Activated CD4-positive, CD25-positive, alpha-beta regulatory T cell (primary cell): ENCODE measurements around the gene EPHA5.

Source experiments
- DNase-seq, 4 experiments: peaks; one replicate each; lab custom pipeline; 2025; lab: John Stamatoyannopoulos, UW

Gene EPHA5

DNA sequence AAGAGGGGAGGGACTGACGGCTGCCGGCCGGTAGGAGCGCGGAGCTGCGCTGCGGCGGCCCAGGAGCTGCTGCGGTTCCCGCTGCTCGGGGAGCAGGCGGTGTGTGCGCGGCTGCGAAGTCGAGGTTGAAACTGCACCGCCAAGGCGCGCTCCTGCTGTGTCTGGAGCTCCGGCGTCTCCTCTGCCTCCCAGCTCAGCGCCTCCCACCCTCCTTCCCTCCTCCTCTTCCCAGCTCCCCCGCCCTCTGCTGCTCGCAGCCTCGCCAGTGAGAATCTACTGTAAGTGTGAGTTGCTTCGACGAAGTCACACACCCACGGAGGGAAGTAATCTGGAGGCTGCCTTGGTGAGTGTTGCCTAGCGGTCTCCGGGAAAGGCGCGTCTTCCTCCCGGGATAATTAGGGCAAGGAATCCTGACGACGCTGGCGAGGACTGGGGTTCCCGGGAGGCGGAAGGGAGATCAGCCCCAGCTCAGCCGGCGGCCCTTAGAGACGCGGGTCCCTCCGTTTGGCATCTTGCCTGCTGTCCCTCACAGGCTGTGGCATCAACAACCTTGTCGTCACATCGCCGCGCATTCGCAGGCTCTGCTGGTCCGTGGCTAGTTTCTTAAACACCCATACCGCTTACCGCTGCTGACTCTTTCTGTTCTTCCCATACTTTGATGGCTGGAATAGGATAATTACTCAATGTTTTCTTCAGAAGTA, at the start of gene EPHA5:
EPHA5 (minus strand) TSS at position 159 of the 701 bp plus-strand sequence. CDS start 747 bp downstream, outside the sequence.
- no peak for DNase-seq

DNA sequence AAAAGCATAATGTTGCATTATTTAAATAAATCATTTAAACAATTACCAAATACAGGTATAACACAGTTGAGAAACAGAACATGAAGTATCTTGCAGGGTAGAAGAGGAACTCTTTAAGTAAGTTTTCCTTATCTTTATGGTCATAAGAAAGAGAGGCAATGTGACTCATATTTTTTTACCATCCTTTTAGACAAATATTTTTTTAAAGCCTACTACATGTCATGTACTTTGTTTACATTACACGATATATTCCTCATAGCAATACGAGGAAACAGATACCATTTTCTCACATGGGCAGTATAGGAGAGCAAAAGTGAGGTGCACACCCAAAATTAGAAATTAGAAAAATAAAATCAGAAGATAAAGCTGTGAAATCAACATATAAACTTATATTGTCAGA, 49.3 kb upstream of the EPHA5 start:
- DNase-seq = no peak

DNA sequence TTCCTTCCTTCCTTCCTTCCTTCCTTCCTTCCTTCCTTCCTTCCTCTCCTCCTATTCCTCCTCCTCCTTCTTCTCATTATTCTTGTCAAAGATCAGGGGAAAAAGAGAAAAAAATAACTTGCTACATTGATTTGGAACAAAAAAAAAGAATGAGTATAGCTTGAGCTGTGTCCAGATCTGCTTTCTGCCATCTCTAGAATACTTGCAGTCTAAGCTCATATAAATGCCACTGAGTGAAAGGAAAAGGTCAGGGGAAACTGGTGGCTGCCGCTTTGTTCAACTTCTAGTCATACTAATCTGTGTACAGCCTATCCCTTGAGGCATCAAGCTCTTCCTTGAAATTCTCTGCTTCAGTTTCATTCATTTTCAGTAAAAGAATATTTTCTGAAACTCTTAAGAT, 28.3 kb upstream of the EPHA5 start:
- DNase-seq = no peak

DNA sequence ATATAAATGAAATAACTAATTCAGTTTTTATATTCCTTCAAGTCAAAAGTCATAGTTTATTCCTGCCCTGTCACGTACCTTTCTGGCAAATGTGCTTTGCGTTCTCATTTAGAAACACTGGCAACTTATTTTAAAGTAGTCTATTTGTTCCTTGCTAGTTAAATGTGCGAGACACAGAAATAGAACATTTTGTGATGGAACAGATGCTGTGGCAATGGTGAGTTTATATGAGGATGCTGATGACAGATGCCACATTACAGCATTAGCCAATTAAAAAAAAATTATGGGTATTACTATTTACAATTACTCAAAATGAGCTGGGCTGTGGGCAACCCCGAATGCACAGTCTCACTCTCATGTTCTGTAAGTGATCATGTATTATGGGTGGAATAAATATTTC, 26.1 kb upstream of the EPHA5 start:
- DNase-seq = no peak

DNA sequence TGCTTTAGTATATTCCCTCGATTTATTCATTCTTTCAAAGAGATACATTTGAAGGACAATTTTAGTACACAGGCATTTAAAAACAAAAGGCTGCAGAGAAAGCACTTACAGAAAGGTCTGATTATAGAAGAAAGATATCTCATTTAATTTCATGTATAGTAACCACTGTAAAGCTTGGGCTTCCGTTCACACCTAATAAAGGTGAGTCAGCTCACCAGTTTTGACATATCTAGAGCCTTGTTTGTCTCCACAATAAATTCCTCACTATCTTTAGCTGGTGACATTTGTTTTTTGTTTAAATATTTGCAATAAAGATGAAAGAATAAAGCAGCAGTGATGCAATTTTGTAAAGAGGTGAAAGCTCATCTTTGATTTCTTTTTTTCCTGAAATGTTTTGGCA, 1.1 kb upstream of the EPHA5 start:
- DNase-seq = no peak

DNA sequence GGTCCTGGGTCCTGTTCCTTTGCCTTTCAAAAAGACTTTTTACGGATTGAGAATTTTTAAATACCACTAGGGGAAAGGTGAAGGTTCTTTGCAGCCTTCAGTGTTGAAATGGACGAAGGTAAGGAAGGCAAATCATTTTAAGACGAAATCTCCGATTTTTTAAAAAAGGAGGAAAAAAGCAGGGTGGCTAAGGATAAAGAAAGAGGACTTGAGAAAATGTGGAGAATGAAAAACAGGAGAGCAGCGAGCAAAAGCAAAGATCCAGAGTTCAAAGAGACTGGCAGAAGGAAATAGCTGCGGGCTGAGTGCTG, 314 bp downstream of the EPHA5 start:
- no peak for DNase-seq

DNA sequence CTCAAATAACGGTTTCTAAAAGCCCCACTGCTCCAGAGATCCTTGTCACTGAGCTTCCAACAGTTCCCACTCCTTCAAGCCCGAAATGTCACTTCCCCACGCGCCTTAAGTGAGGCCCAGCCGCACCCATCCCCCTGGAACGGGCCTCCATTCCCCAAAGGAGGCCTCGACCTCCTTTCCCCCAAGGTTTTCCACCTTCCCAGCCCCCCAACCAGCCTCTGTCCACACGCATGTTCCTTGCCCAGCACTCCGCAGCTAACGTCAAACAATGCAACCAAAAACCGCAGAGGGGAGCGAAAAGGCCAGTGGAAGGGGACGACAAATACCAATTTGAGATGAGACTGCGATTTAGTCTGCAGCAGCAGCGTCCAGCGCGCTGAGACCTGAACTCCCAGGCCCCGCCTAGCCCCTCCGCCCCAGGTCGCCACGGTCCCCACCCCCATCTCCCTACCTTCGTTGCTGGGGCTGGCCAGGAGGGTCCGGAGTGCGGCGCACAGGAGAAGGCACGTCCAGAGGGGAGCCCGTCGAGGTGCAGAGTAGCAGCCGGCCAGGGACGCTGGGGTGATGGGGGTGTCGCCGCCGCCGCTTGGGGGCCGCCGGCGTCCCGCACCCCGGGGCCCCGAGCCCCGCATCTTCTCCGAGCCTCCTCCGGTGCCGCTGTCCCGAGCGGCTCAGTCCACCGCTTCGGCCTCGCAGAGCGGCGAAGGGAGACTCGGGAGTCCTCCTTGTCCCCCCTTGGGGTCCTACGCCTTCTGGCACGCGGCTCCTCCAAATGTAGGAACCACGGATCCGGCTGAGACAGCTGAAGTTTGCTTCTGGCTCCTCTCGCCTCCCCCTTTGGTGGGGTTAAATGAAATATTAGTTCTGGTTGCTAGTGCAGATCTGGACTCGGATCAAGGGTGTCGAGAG, 924 bp downstream of the EPHA5 start:
- no peak for DNase-seq

DNA sequence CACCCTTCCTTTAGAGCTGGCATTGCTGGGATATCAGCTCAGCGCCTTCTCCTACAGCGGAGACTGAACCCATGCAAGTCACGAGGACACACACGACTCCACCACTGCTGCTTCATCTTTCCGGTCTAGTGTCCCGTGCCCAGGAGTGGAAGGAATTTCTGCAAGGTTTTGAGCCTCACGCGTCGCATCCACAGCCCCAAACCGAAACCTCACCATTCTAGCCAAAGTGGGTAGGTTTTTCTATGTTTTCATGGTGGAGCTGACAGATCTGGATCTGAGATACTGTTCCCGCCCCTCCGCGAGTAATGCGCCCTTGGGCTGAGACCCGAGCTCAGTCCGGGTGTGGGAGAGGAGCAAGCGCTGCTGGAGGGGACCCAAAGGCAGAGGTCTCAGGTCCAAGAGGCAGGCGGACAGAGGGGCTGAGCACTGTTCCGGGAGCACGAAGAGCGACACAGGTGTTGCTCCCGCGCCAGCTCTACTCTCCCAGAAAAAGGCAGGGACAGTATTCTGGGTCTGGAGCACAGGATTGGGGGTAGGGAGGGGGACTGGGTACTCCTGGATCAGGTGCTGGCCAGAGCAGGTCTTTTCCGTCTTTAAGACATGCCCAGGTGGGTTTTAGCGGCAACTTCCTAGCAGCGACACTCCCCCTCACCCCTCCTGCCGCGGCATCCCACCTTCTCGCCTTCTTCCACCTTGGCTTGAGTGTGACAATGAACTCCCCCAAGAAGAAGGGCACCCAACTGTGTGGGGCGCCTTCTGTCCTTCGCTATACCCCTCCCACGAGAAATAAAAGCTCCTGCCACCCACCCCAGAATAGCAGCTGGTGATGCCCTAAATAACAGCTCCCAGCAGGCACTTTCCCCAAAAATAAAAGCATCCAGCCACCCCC, 1.8 kb downstream of the EPHA5 start:
- no peak for DNase-seq

DNA sequence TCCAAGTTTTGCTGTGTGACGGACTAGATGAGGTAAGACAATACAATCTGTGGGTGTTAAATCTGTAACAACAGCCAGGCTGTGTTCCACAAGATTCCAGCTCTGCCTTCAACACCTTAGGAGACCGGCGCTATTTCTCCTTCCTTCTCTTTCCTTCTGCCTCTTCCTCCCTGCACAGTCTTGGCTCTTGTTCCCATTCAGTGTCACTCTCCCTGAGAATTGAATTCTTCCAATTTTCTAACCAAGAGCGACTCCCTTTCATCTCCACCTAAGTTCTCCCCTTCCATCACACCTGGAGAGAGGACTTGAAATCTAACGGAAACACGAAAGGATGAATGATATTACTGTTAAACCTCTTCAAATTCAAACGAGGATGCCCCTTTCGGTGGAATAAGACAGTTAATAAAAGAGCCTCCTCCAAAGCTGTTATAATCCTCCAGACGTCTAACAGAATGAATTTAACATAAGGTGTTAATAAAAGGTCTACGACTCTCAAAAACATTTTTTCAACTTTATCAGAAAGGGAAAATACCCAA, 2.7 kb downstream of the EPHA5 start:
- DNase-seq = no peak

DNA sequence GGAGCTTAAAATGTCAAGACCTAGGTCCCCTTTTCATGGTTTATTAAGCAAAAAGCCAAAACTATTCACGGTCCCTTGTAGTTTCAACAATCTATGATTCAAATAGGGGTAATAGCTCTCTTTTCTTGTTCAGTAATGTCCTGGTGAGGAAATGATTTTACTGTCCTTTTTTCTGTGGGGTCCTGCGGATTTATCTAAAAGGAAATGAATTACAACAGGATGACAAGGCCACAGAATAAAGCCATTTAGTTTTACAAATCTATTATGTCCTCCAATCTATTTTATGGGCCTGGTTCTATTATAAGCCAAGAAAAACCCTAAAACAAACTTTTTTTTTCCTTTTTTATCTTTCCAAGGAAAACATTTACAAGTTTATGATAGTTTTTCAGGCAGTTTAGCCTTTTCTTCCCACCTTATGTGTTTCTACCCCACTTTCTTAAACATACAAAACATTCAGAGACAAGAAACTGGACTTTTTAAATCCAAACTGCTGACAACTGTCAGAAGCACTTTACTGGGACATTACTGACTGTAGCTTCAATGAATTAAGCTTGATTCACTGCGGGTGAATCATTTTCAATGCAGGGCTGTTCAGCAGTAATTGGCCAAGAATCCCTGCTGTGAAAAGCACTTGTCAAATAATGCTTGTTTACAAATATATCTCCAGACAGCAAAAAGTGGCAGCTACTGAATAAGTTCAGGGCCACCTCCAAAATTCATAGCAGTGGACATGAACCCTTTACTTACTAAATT, 4.3 kb downstream of the EPHA5 start:
- no peak for DNase-seq

DNA sequence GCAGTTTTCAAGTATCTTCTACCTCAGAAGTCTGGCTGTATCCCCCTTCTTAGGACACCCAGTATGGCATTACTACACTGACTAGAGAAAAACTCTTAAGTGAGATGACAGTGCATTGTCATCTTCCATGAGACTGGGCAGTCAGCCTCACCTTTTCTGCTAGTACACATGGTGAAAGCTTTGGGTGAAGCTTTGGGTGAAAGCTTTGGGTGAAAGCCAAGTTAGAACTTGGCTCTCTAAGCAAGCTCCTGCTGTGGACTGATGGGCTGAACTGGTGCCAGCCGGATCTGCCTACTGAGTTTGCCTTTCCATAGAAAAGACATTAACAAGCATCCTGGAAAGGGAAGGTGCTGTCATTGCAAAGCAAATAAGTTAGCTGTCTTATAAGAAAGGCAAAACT, 8.8 kb downstream of the EPHA5 start:
- DNase-seq = no peak

DNA sequence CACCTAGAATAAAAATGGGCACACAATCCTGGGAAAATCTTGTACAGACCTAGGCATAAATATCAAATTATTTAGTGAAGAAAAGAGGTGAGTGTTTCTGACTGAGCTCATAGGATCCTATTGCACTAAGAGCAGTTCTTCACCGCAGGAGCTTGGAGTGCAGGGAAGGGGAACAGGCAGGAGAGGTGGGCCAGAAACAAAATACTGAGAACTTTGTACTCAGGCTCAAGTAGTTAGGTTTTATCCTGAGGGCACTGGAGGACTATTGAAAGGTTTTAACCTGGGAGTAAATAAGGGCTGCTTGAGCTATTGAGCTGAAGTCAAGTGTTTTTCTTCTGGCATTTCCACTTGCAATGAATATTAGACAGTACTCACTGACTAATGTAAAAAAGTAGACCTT, 12.2 kb downstream of the EPHA5 start:
- no peak for DNase-seq

DNA sequence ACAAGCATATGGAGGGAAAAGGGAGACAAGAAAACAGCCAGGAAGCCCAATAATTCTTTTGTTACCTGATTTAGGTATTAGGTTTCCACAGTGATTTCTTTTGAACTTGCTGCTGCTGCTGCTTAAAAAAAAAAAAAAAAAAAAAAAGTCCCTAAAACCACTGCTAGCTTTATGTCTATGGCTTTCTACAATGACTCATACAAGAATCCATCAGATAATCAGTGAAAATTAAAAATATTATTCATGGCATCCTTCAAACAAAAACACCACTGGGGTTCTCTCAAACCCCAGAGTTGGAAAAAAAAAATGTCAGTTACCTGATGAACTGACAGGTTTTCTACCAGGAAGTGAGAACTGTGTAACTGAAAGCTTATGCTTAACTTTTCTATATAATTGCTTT, 14.3 kb downstream of the EPHA5 start:
- DNase-seq = no peak

DNA sequence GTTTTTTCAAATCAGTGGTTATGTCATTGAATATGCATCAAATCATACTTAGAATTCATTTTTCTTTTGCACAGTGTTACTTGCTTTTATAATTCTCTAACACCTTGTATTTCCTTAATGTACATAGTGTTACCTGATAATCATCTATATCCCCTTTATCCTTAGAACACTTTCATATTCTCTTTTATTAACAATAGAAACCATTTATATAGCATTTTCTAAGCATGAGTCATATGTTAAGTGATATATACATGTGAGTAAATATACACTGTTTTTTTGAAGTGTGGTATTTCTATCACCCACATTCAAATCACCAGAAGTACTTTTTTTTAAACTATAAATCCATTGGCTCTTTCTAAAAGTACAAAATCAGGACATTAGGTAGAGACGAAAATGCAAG, 15.3 kb downstream of the EPHA5 start:
- no peak for DNase-seq

DNA sequence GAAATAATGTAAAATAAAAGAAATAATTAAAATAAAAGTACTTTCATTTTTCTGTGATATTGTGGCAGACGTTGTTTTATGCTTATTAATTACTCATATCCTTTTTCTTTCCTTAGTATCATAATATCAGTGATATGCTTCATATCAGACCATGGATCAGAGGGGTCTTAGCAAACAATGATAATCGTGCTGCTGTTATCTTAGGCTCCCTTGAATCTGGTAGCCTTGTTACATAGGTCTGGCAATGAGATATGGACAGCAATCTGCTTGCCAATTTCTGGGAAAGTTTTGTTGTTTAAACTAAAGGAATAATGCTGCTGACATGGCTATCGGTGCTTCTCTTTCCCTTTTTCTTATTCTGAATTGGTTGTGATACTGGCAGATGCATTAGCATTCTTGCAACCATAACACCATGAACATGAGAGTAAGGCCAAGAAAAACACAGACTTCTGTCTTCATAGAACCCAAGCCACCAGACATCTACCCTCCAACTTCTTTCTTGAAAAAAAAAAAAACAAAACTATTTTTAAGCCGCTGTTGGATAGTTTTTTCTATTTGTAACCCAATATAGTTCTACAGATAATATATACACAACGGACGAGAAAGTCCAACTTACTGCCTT, 16.4 kb downstream of the EPHA5 start:
- no peak for DNase-seq

DNA sequence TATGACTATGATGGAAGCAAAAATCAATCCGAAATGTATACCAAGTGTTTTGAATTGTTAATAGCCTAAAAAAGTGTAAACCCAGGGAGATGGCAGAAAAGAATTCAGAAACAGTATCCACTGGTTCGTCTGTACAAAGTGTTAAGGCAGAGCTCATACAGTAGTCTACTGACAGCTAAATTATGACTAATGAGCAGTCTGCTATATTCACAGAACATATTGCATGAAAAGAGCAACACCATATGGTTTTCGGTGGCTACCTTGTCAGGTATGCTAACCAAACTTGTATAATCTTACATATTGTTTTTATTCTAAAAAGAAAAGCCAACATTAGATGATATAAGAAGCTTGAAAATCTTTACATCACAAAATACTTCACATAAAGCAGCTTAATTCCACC, 18.5 kb downstream of the EPHA5 start:
- DNase-seq = no peak

DNA sequence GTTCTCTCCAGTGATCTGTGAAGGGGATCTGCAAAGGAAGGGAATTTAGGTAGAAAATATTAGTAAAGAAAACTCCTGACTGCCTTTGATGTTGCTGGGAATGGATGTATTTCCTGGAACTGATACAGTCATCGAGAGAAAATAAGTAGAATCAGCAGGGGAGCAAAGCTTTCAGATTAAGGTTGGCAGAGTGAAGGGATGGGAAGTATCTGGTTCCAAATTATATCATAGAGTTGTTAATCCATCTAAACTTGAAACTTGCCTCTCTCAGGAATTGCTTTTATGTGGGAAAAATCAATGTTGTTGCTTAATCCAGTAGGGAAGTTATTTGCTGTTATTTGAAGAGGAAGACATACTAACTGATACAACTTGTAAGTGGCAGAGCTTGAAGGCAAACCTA, 19.3 kb downstream of the EPHA5 start:
- no peak for DNase-seq

DNA sequence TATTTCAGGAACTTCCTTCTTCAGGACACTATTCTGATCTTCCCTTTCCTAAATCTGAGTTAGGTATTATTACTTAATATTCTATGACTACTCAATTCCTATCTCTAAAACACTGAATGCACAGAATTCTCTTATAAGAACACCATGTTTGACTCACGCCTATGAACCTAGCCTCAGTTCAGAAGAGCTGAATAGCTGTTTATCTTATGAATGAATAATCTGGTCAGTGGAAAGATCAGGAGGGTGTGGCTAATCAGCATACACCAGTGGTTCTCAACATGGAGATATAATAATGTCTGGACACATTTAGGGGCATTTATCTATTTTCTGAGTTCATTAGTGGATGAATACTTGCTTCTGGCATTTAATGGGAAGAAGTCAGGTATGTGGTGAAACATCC, 24.2 kb downstream of the EPHA5 start:
- no peak for DNase-seq

DNA sequence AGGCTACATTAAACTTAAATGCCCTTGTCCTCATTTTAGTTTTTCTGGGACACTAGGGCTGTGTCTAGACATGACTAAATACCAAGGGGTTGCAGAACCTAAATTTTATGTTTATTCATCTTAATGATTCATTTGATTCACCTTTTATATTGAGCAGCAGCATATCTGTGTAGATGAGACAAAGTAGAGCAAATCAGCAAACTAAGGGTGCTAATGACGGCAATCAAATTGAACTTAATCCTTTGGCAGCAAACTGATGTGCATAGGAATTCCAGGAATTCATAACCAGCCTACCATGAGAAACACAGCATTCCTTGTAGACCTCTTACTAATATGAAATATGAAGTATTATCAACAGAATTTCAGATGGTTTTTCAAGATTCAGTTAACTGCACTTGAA, 25.1 kb downstream of the EPHA5 start:
- no peak for DNase-seq

DNA sequence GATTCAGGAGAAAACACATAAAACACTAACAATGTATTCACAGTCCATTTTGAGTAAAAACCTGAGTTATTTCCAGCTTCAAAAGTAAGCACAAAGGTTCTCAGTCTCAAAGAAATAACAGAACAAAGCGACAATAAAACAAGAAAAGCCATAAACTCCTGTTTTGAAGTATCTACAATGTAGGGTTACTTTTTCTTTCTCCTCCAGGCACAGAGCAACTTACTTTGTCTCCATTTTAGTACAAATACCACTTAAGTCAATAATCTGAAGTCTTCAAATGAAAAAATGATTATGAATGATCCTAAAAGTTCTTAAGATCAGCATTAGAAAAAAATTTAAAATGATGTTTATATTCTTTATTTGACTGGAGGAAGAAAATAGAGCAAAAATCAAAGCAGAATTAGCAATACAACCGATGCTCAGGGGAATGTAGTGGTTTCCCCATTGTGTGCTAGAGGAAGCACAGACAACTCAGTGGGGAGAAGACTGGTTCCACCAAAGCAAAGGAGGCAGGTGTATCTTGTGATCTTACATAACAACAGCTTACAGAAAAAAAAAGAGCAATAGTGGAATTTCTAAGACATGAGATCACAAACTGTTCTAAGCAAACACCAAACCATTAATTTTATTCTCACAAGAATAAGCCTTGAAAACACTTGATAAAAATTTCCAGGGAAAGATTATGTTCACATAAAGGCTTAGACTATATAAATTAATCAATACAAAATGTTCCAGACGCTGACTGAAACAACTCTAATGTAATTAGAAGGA, 35.1 kb downstream of the EPHA5 start:
- DNase-seq = no peak
